Hepatocyte (in vitro differentiated cells): ENCODE data around the gene SAP30BP.

Experiments
- EZH2 ChIP-seq: fragments of 200-600 bp; sonication (generic); IDR thresholded peaks from 2 replicates; pipeline ENCODE4 v1.6.1; 2016; ENCODE audit warnings: antibody characterized with exemption, mild to moderate bottlenecking, borderline replicate concordance
- TF ChIP-seq, protein P1 (sequence below): fragments of 200-600 bp; sonication (generic); IDR thresholded peaks from 2 replicates; pipeline ENCODE4 v1.5.1; 2016; ENCODE audit warnings: antibody characterized with exemption, mild to moderate bottlenecking; ENCODE audit not compliant: poor library complexity

DNA sequence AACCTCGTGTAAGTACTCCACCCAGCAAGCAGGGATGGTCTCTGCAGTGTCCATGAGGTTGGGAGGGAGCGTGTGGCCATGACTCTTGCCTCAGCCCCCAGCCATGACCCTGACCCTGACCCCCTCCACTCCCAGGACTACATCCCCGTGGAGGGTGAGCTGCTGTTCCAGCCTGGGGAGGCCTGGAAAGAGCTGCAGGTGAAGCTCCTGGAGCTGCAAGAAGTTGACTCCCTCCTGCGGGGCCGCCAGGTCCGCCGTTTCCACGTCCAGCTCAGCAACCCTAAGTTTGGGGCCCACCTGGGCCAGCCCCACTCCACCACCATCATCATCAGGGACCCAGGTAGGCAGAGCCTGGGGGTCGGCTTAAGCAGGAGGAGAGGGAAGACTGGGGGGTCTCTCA is 81.6 kb downstream of the SAP30BP start:
- TF ChIP-seq, protein P1, sequence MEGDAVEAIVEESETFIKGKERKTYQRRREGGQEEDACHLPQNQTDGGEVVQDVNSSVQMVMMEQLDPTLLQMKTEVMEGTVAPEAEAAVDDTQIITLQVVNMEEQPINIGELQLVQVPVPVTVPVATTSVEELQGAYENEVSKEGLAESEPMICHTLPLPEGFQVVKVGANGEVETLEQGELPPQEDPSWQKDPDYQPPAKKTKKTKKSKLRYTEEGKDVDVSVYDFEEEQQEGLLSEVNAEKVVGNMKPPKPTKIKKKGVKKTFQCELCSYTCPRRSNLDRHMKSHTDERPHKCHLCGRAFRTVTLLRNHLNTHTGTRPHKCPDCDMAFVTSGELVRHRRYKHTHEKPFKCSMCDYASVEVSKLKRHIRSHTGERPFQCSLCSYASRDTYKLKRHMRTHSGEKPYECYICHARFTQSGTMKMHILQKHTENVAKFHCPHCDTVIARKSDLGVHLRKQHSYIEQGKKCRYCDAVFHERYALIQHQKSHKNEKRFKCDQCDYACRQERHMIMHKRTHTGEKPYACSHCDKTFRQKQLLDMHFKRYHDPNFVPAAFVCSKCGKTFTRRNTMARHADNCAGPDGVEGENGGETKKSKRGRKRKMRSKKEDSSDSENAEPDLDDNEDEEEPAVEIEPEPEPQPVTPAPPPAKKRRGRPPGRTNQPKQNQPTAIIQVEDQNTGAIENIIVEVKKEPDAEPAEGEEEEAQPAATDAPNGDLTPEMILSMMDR, result no peak
- no peak for TF ChIP-seq EZH2
